K562 (cell line): Measurements from ENCODE around the gene RAMAC. TPM values are rescaled to one million over a fixed set of nuclear protein-coding genes. Genes with fewer than 3 reads are reported as not detected.

Source experiments
- ATAC-seq: fragments of 200-7000 bp; cut with Tn5 transposase; 3 replicates; pipeline ENCODE4 v1.9.1; 2020; ENCODE audit warnings: moderate library complexity
- BruUV-seq: library from RNA; stranded (reverse); fragments of 400-500 nt; replicated peaks from 2 replicates; lab custom pipeline; 2021; lab: Mats Ljungman, UMichigan
- CTCF ChIA-PET: fragments of 300-600 bp; formaldehyde crosslinking; extraction: SDS; loops from one replicate; lab custom pipeline; 2021; ENCODE audit warnings: low intra/inter-chr PET ratio; lab: Yijun Ruan, JAX
- POLR2A ChIA-PET: fragments of 300-600, 350-650 bp; sonication (Branson Sonifier 250); formaldehyde crosslinking; extraction: SDS; loops from one replicate; lab custom pipeline; 2021; ENCODE audit warnings: antibody characterized with exemption, inconsistent platforms; lab: Yijun Ruan, JAX
- DNase-seq, 4 experiments: peaks; one replicate each; pipeline versions ENCODE4 v3.0.0 to v3.0.0-alpha.2; 2011 to 2018; ENCODE audit warnings: low spot score in 3 of 4, mixed read lengths in 3 of 4; ENCODE audit errors: extremely low read depth in 1 of 4
- FAIRE-seq: peaks from 2 replicates; lab custom pipeline; 2011; peaks lifted over from hg19 to GRCh38; lab: Jason Lieb, UNC
- H2AFZ ChIP-seq: 2 replicates; pipeline ENCODE4 v1.6.0; 2011; ENCODE audit warnings: low read depth, low read length, control low read depth, inconsistent platforms
- H3K27ac ChIP-seq: fragments of 200-600 bp; 3 replicates; pipeline ENCODE4 v1.8.0; 2011; ENCODE audit warnings: low read depth, mild to moderate bottlenecking, control low read depth, inconsistent platforms, low read length, moderate library complexity, mixed read lengths; ENCODE audit errors: extremely low read depth
- H3K27me3 ChIP-seq, 2 experiments: fragments of 300-600 bp in 1 of 2; 2 replicates in 1 of 2; 3 replicates in 1 of 2; pipeline versions ENCODE4 v1.6.0 to v1.8.0; 2011; ENCODE audit warnings: inconsistent platforms in 2 of 2, low read length in 2 of 2, mild to moderate bottlenecking in 1 of 2, mixed read lengths in 1 of 2, moderate library complexity in 1 of 2; ENCODE audit not compliant: control insufficient read depth in 2 of 2, insufficient read depth in 2 of 2
- H3K36me3 ChIP-seq: fragments of 300-600 bp; 3 replicates; pipeline ENCODE4 v1.8.0; 2011; ENCODE audit warnings: mild to moderate bottlenecking, low read length, inconsistent platforms; ENCODE audit not compliant: control insufficient read depth, insufficient read depth
- H3K4me1 ChIP-seq, 2 experiments: fragments of 200-600 bp in 1 of 2; replicated peaks in 1 of 2; 2 replicates in 1 of 2; 3 replicates in 1 of 2; pipeline versions ENCODE4 v1.5.1 to v1.8.0; 2011; ENCODE audit warnings: inconsistent platforms in 2 of 2, low read length in 2 of 2, mild to moderate bottlenecking in 1 of 2, mixed read lengths in 1 of 2, moderate library complexity in 1 of 2; ENCODE audit not compliant: control insufficient read depth in 2 of 2, insufficient read depth in 2 of 2
- H3K4me2 ChIP-seq: 2 replicates; pipeline ENCODE4 v1.6.1; 2011; ENCODE audit warnings: low read length, control low read depth, inconsistent platforms, mixed read lengths; ENCODE audit not compliant: insufficient read depth
- H3K4me3 ChIP-seq: fragments of 200-600 bp; sonication (generic), shearing (Covaris generic); 2 replicates; pipeline ENCODE4 v1.5.1; 2016; ENCODE audit warnings: control low read depth, inconsistent platforms
- H3K79me2 ChIP-seq: fragments of 200-600 bp; 3 replicates; pipeline ENCODE4 v1.8.0; 2011; ENCODE audit warnings: low read length, inconsistent platforms; ENCODE audit not compliant: control insufficient read depth, insufficient read depth
- H3K9ac ChIP-seq, 2 experiments: 2 replicates each; pipeline versions ENCODE4 v1.6.0 to v1.6.1; 2011; ENCODE audit warnings: low read depth in 2 of 2, low read length in 2 of 2, control low read depth in 1 of 2, inconsistent platforms in 1 of 2, mild to moderate bottlenecking in 1 of 2, mixed read lengths in 1 of 2; ENCODE audit not compliant: insufficient read depth in 1 of 2
- H3K9me1 ChIP-seq: one replicate; pipeline ENCODE4 v1.6.0; 2011; ENCODE audit warnings: inconsistent platforms, mild to moderate bottlenecking, low read length, moderate library complexity; ENCODE audit not compliant: control insufficient read depth, insufficient read depth
- H3K9me3 ChIP-seq: replicated peaks from 2 replicates; pipeline ENCODE4 v1.5.1; 2011; ENCODE audit warnings: low read depth, low read length, inconsistent platforms; ENCODE audit not compliant: control insufficient read depth, insufficient read depth
- H4K20me1 ChIP-seq: replicated peaks from 2 replicates; pipeline ENCODE4 v1.6.1; 2011; ENCODE audit warnings: low read length, inconsistent platforms, mixed read lengths; ENCODE audit not compliant: control insufficient read depth, insufficient read depth
- ARID2 ChIP-seq: fragments of 450-650 bp; IDR thresholded peaks from 2 replicates; pipeline ENCODE4 v1.6.1; 2017; ENCODE audit warnings: antibody characterized with exemption, mild to moderate bottlenecking
- CBFA2T2 ChIP-seq: fragments of 450-650 bp; conservative IDR thresholded peaks from 2 replicates; pipeline ENCODE4 v1.6.1; 2017; ENCODE audit warnings: mild to moderate bottlenecking
- CBFA2T3 ChIP-seq: fragments of 450-650 bp; IDR thresholded peaks from 2 replicates; pipeline ENCODE4 v1.6.1; 2017
- E2F3 ChIP-seq: fragments of 250-450 bp; sonication (Bioruptor Pico); IDR thresholded peaks from 2 replicates; pipeline ENCODE4 v1.4.0; 2020; ENCODE audit warnings: mild to moderate bottlenecking
- FOSL1 ChIP-seq: fragments of 200-800 bp; sonication (Bioruptor generic); conservative IDR thresholded peaks from 2 replicates; pipeline ENCODE4 v1.6.1; 2016; ENCODE audit warnings: missing genetic modification characterization, missing compliant biosample characterization
- HNRNPL ChIP-seq: fragments of 200-400 bp; formaldehyde crosslinking; IDR thresholded peaks from 2 replicates; pipeline ENCODE4 v1.6.1; 2017; ENCODE audit warnings: low read depth, mild to moderate bottlenecking, low read length
- ILF3 ChIP-seq: fragments of 450-650 bp; IDR thresholded peaks from 2 replicates; pipeline ENCODE4 v1.6.1; 2018; ENCODE audit warnings: antibody characterized with exemption, mild to moderate bottlenecking, moderate library complexity, borderline replicate concordance
- KDM2B ChIP-seq: fragments of 250-450 bp; sonication (Bioruptor Pico); IDR thresholded peaks from 2 replicates; pipeline ENCODE4 v1.8.0; 2021; ENCODE audit warnings: mild to moderate bottlenecking, moderate library complexity
- NCOR1 ChIP-seq: fragments of 450-650 bp; IDR thresholded peaks from 2 replicates; pipeline ENCODE4 v1.6.1; 2016; ENCODE audit warnings: mild to moderate bottlenecking, moderate library complexity
- RUNX1 ChIP-seq: sonication (generic); IDR thresholded peaks from 2 replicates; pipeline ENCODE4 v1.6.1; 2016; ENCODE audit warnings: antibody characterized with exemption, low read depth
- SMARCB1 ChIP-seq: IDR thresholded peaks from 2 replicates; pipeline ENCODE4 v1.6.1; 2011; ENCODE audit warnings: improper control_type of control experiment, low read depth; ENCODE audit not compliant: insufficient read length
- SOX6 ChIP-seq: fragments of 450-650 bp; IDR thresholded peaks from 2 replicates; pipeline ENCODE4 v1.6.1; 2014; ENCODE audit warnings: mild to moderate bottlenecking
- TAL1 ChIP-seq: fragments of 450-650 bp; IDR thresholded peaks from 2 replicates; pipeline ENCODE4 v1.6.1; 2016; ENCODE audit warnings: mild to moderate bottlenecking
- ZNF146 ChIP-seq: IDR thresholded peaks from one replicate; pipeline ENCODE4 v1.6.1; 2018; ENCODE audit warnings: missing compliant biosample characterization; ENCODE audit not compliant: unreplicated experiment
- WGBS: fragments of 100-300 bp; shearing (Covaris generic); methylation state at CpG from one replicate; pipeline ENCODE4 v1.1.6; 2016; ENCODE audit warnings: low coverage, mixed read lengths; ENCODE audit not compliant: insufficient coverage; ENCODE audit errors: missing lambda C conversion rate; 5-methylcytosine and 5-hydroxymethylcytosine counted together
- in situ Hi-C: fragments of 300-500 bp; cut with MboI; formaldehyde crosslinking; loops from 4 replicates; pipeline ENCODE4 v1.15.0; 2018; ENCODE audit warnings: inconsistent platforms, mixed read lengths
- intact Hi-C: fragments of 100-400 bp; cut with micrococcal nuclease; formaldehyde crosslinking; loops from 2 replicates; pipeline ENCODE4 v1.14.2; 2022
- polyA plus RNA-seq, 8 experiments: library from polyadenylated mRNA; depleted of rRNA in 4 of 8; stranded (reverse) in 5 of 8; unstranded in 3 of 8; fragments of >200 nt; fragmentation: Nextera tagmentation in 2 of 8; fragmentation: Illumina TruSeq in 1 of 8; extraction: Ambion mirVana in 2 of 8; extraction: Trizol in 1 of 8; gene quantifications; 2 replicates each; pipeline versions ENCODE4 v1.2.1 to v1.2.3, GENCODE V29; 2011 to 2014; ENCODE audit warnings: inconsistent platforms in 1 of 8, missing spikeins in 1 of 8
- total RNA-seq, 7 experiments: library from RNA; depleted of rRNA in 6 of 7; stranded (reverse); fragments of >200 nt in 6 of 7; fragmentation: Illumina TruSeq in 2 of 7; extraction: Trizol in 2 of 7; gene quantifications; 2 replicates each; pipeline versions ENCODE4 v1.2.1 to v1.2.3, GENCODE V29; 2011 to 2021; ENCODE audit warnings: low replicate concordance in 1 of 7
- TF ChIP-seq, protein P1 (sequence below): fragments of 150-350 bp; conservative IDR thresholded peaks from 2 replicates; pipeline ENCODE4 v1.6.1; 2014; ENCODE audit warnings: low read length
- TF ChIP-seq, protein P2 (sequence below): fragments of 250-450 bp; sonication (Bioruptor Pico); IDR thresholded peaks from 2 replicates; pipeline ENCODE4 v1.8.0; 2022; ENCODE audit warnings: moderate library complexity, mild to moderate bottlenecking, inconsistent platforms
- TF ChIP-seq, protein P3 (sequence below): fragments of 250-450 bp; sonication (Bioruptor Pico); IDR thresholded peaks from 2 replicates; pipeline ENCODE4 v1.8.0; 2022; ENCODE audit warnings: inconsistent platforms, mild to moderate bottlenecking, moderate library complexity, borderline replicate concordance
- TF ChIP-seq, protein P4 (sequence below), 2 experiments: fragments of 450-650 bp in 1 of 2; sonication (generic) in 1 of 2; formaldehyde crosslinking in 1 of 2; IDR thresholded peaks in 1 of 2; conservative IDR thresholded peaks in 1 of 2; 2 replicates each; pipeline versions ENCODE4 v1.6.1 to v1.8.1; 2016 to 2023; ENCODE audit warnings: mild to moderate bottlenecking in 2 of 2, moderate library complexity in 2 of 2, inconsistent platforms in 1 of 2, missing genetic modification reagents in 1 of 2

The RAMAC gene
- total and polyA plus RNA-seq, 9 of the 15 experiments (the other 6 are each of a cell fraction or from before 2014, with no cell fraction given), result 26.9 to 108 (median 38.4) TPM

DNA sequence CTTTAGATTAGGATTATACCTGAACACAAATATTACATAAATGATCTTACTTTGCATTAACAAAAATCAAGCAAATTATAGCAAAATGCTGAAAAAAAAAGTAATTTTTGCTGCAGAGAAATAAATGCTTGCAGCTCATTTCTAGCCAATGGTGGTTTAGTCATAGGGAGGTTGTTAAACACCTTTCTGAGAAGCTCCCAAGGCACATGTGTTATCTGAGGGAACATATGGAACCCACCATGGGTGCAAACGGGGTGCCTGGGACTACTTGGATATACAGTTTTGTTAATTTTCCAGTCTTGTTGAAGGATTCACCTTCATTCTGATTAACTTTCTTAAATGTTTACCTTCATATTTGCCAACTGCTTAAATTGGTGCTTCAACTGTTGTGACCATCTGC, 8.9 kb upstream of the RAMAC start:
- no peak for FAIRE-seq
- CTCF ChIA-PET, result no interaction called here
- H4K20me1 ChIP-seq, result no peaks in the 10 kb centered on the region
- no peak for TF ChIP-seq ARID2
- TF ChIP-seq ZNF146 (CRISPR knock-in tag), result no peak
- TF ChIP-seq, protein P1, sequence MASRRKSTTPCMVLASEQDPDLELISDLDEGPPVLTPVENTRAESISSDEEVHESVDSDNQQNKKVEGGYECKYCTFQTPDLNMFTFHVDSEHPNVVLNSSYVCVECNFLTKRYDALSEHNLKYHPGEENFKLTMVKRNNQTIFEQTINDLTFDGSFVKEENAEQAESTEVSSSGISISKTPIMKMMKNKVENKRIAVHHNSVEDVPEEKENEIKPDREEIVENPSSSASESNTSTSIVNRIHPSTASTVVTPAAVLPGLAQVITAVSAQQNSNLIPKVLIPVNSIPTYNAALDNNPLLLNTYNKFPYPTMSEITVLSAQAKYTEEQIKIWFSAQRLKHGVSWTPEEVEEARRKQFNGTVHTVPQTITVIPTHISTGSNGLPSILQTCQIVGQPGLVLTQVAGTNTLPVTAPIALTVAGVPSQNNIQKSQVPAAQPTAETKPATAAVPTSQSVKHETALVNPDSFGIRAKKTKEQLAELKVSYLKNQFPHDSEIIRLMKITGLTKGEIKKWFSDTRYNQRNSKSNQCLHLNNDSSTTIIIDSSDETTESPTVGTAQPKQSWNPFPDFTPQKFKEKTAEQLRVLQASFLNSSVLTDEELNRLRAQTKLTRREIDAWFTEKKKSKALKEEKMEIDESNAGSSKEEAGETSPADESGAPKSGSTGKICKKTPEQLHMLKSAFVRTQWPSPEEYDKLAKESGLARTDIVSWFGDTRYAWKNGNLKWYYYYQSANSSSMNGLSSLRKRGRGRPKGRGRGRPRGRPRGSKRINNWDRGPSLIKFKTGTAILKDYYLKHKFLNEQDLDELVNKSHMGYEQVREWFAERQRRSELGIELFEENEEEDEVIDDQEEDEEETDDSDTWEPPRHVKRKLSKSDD, result no peak
- peak; percentile 27; the same call in 1 of the 2 replicates for TF ChIP-seq CBFA2T3
- no peak for TF ChIP-seq RUNX1
- no peak for TF ChIP-seq E2F3 (CRISPR knock-in tag)
- TF ChIP-seq ILF3, result no peak
- peak; percentile 14; the same call in 1 of the 2 replicates for TF ChIP-seq TAL1
- no peak for TF ChIP-seq FOSL1
- TF ChIP-seq, protein P2, sequence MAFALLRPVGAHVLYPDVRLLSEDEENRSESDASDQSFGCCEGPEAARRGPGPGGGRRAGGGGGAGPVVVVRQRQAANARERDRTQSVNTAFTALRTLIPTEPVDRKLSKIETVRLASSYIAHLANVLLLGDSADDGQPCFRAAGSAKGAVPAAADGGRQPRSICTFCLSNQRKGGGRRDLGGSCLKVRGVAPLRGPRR (CRISPR knock-in tag), result no peak
- TF ChIP-seq HNRNPL, result no peak
- no peak for TF ChIP-seq KDM2B (CRISPR knock-in tag)
- TF ChIP-seq, protein P3, sequence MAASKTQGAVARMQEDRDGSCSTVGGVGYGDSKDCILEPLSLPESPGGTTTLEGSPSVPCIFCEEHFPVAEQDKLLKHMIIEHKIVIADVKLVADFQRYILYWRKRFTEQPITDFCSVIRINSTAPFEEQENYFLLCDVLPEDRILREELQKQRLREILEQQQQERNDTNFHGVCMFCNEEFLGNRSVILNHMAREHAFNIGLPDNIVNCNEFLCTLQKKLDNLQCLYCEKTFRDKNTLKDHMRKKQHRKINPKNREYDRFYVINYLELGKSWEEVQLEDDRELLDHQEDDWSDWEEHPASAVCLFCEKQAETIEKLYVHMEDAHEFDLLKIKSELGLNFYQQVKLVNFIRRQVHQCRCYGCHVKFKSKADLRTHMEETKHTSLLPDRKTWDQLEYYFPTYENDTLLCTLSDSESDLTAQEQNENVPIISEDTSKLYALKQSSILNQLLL (CRISPR knock-in tag), result no peak
- TF ChIP-seq NCOR1, result 0 out of 2 replicates have a peak, but pooled peaks have one; percentile 14
- TF ChIP-seq, protein P4, sequence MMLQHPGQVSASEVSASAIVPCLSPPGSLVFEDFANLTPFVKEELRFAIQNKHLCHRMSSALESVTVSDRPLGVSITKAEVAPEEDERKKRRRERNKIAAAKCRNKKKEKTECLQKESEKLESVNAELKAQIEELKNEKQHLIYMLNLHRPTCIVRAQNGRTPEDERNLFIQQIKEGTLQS (IDR thresholded peaks at IDR 0.05), result peak; percentile 31; the same call in 1 of the 2 replicates
- TF ChIP-seq, protein P4 (CRISPR knock-in tag; conservative IDR thresholded peaks at IDR 0.05), result no peak
- 0 out of 2 replicates have a peak, but pooled peaks have one; percentile 4 for TF ChIP-seq CBFA2T2
- TF ChIP-seq SOX6, result no peak
- TF ChIP-seq SMARCB1, result no peak

More for the DNA sequence above, 8.9 kb upstream of the RAMAC start:
- Histone ChIP-seq H3K9me3 (no peaks in the 10 kb centered on the region), H3K4me2 (no peak overlapping the region), H3K9ac (no peak overlapping the region), H2AFZ (no peak overlapping the region), H3K27ac (no peak overlapping the region), H3K4me3 (no peak overlapping the region), H3K27me3 (peaks cover 2 to 6% of the 10 kb centered on the region in 2 experiments; a peak in 3 of 5 replicates), H3K79me2 (no peaks in the 10 kb centered on the region), H3K4me1 (no peaks in the 10 kb centered on the region), H3K9me1 (no peaks in the 10 kb centered on the region), H3K36me3 (no peaks in the 10 kb centered on the region; the same call in 2 of the 3 replicates)
- DNase-seq, result peak in 2 of 4 experiments; percentile 25
- POLR2A ChIA-PET, result interaction anchor here (0.7 to 1.4 kb wide), 3 partner anchors 16 to 63 kb away, joined by 3 to 4 read pairs (median 3); no protein-coding TSS in a partner anchor
- BruUV-seq, result no TSS peak
- in situ Hi-C loops (no loop called here), intact Hi-C loops (no loop called here)
- ATAC-seq, result no peak
- 5% methylated on average over 1 of the region's 1 CpG for WGBS
